Suprapubic skin (tissue), 4 donors: ENCODE measurements around the gene TPD52L1. TPM values are rescaled to one million over a fixed set of nuclear protein-coding genes. Genes with fewer than 3 reads are reported as not detected.

Source experiments
- DNase-seq, 2 donors: peaks; one replicate each; pipeline ENCODE4 v3.0.0-alpha.2; 2019; ENCODE audit warnings: low spot score in 2 of 2
- H3K27ac ChIP-seq: fragments of 200-600 bp; sonication (generic); one replicate; pipeline ENCODE4 v1.5.1; 2019
- H3K27me3 ChIP-seq: fragments of 200-600 bp; sonication (generic); one replicate; pipeline ENCODE4 v1.5.1; 2019
- H3K36me3 ChIP-seq: fragments of 200-600 bp; sonication (generic); one replicate; pipeline ENCODE4 v1.5.1; 2019
- H3K4me1 ChIP-seq: fragments of 200-600 bp; sonication (generic); one replicate; pipeline ENCODE4 v1.5.1; 2019
- H3K4me3 ChIP-seq: fragments of 200-600 bp; sonication (generic); one replicate; pipeline ENCODE4 v1.5.1; 2019; ENCODE audit warnings: mild to moderate bottlenecking
- H3K9me3 ChIP-seq: fragments of 200-600 bp; sonication (generic); one replicate; pipeline ENCODE4 v1.5.1; 2019
- CTCF ChIP-seq, 2 donors: fragments of 200-600 bp in 1 of 2; fragments of 450-650 bp in 1 of 2; sonication (generic) in 1 of 2; IDR thresholded peaks; one replicate each; pipeline ENCODE4 v1.5.1; 2016 to 2019; ENCODE audit warnings: antibody characterized with exemption in 2 of 2, mild to moderate bottlenecking in 1 of 2, moderate library complexity in 1 of 2
- EP300 ChIP-seq: sonication (generic); formaldehyde crosslinking; IDR thresholded peaks from one replicate; pipeline ENCODE4 v1.6.1; 2017; ENCODE audit warnings: antibody characterized with exemption
- POLR2A ChIP-seq, 2 donors: fragments of 450-650 bp; IDR thresholded peaks; one replicate each; pipeline ENCODE4 v1.6.1; 2017; ENCODE audit warnings: antibody characterized with exemption in 2 of 2, mild to moderate bottlenecking in 2 of 2, moderate library complexity in 2 of 2
- POLR2AphosphoS5 ChIP-seq, 3 donors: sonication (generic); formaldehyde crosslinking; IDR thresholded peaks; one replicate each; pipeline ENCODE4 v1.6.1; 2017; ENCODE audit warnings: antibody characterized with exemption in 3 of 3
- WGBS: methylation state at CpG from one replicate; pipeline ENCODE4 v1.1.5; 2018; 5-methylcytosine and 5-hydroxymethylcytosine counted together
- total RNA-seq, 4 donors: library from RNA; depleted of rRNA; stranded (reverse); fragments of >200 nt; gene quantifications; one replicate each; pipeline ENCODE4 v1.1.0, GENCODE V29; 2016

Gene TPD52L1
- total RNA-seq, 4 donors from 2014 or later = 146 to 202 (median 190) TPM

- 82% methylated on average over 2 of the region's 2 CpGs for WGBS
- no peaks in the 10 kb centered on the region for H3K27me3 ChIP-seq
- H3K4me1 ChIP-seq = peaks cover 3% of the 10 kb centered on the region
- no peaks in the 10 kb centered on the region for H3K36me3 ChIP-seq
- H3K27ac ChIP-seq = no peak overlapping the region
- no peak overlapping the region for H3K4me3 ChIP-seq
- H3K9me3 ChIP-seq = no peaks in the 10 kb centered on the region
- DNase-seq = no peak
- TF ChIP-seq CTCF (IDR thresholded peaks at IDR 0.05) (no peak), POLR2A (IDR thresholded peaks at IDR 0.05) (no peak), EP300 (no peak), POLR2AphosphoS5 (IDR thresholded peaks at IDR 0.05) (no peak)
These were observed 158.9 kb downstream of the TPD52L1 start for GRCh38 chr6:125312478-125312877.

DNA sequence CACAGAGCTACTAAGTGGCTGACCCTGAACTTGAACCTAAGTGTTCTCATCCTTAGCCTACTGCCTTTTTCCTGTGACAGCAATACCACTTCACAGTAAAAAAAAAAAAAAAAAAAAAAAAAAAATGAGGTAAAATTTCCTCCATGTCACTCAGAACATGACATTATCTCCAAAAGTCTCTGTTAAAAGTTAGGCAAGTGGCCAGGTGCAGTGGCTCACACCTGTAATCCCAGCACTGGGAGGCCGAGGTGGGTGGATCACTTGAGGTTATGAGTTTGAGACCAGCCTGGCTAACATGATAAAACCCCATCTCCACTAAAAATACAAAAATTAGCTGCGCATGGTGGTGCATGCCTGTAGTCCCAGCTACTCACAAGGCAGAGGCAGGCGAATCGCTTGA, 159.4 kb downstream of the TPD52L1 start:
- no peak for TF ChIP-seq CTCF (IDR thresholded peaks at IDR 0.05)
- TF ChIP-seq POLR2AphosphoS5 (IDR thresholded peaks at IDR 0.05) = no peak
- no peak for TF ChIP-seq EP300
- TF ChIP-seq POLR2A (IDR thresholded peaks at IDR 0.05) = no peak
- 77% methylated on average over 4 of the region's 4 CpGs for WGBS
- Histone ChIP-seq H3K4me1 (peaks cover 3% of the 10 kb centered on the region), H3K27me3 (no peaks in the 10 kb centered on the region), H3K9me3 (no peaks in the 10 kb centered on the region), H3K27ac (no peak overlapping the region), H3K4me3 (no peak overlapping the region), H3K36me3 (no peaks in the 10 kb centered on the region)
- DNase-seq = no peak

Other genes starting within 250 kb of the TPD52L1 start
- gene RNF217, start 191.3 kb upstream of the TPD52L1 start, total RNA-seq = 10 to 100 TPM; 32.3 to 55.1 (median 43.3) TPM
- 10 to 100 TPM; 52.0 to 78.3 (median 66.5) TPM for gene HDDC2, start 148.2 kb downstream of the TPD52L1 start, total RNA-seq